NCI-H524 treated with DMSO at 0.1 percent for 48 hours (cell line): Measurements from ENCODE around the gene FHIT.
A peak's percentile ranks its signal among the peaks of the same experiment; 100 is the strongest.
"Not testable (repeated sequence)": the region's sequence is repeated elsewhere in the genome, so short reads cannot be mapped to it uniquely, and the experiment has no call there.

Experiments used
- DNase-seq: peaks from one replicate; lab custom pipeline; 2025; lab: John Stamatoyannopoulos, UW

FHIT gene

GRCh38 chr3:59829527-59829926 lies 1421.7 kb downstream of the FHIT start:
- DNase-seq: no peak

- no peak for DNase-seq
These were observed 1426.4 kb downstream of the FHIT start for GRCh38 chr3:59824876-59825275.

GRCh38 chr3:59821274-59821673 lies 1430.0 kb downstream of the FHIT start:
- DNase-seq: peak; percentile 63

GRCh38 chr3:59820352-59820934 lies 1430.8 kb downstream of the FHIT start:
- no peak for DNase-seq

- no peak for DNase-seq
These were observed 1432.3 kb downstream of the FHIT start for GRCh38 chr3:59818919-59819300.

- no peak for DNase-seq
These were observed 1433.0 kb downstream of the FHIT start for GRCh38 chr3:59818033-59818918.

GRCh38 chr3:59817511-59817910 lies 1433.7 kb downstream of the FHIT start:
- DNase-seq: no peak

GRCh38 chr3:59816312-59816711 lies 1434.9 kb downstream of the FHIT start:
- DNase-seq: no peak

GRCh38 chr3:59813148-59813538 lies 1438.1 kb downstream of the FHIT start:
- DNase-seq: no peak

- DNase-seq: no peak
These were observed 1438.8 kb downstream of the FHIT start for GRCh38 chr3:59812237-59813147.

GRCh38 chr3:59811160-59811559 lies 1440.1 kb downstream of the FHIT start:
- DNase-seq: no peak

- no peak for DNase-seq
These were observed 1440.6 kb downstream of the FHIT start for GRCh38 chr3:59810606-59811005.

- peak; percentile 9 for DNase-seq
These were observed 1441.4 kb downstream of the FHIT start for GRCh38 chr3:59809710-59810444.

- DNase-seq: no peak
These were observed 1442.2 kb downstream of the FHIT start for GRCh38 chr3:59809016-59809415.

GRCh38 chr3:59808446-59808845 lies 1442.8 kb downstream of the FHIT start:
- DNase-seq: no peak

- no peak for DNase-seq
These were observed 1448.0 kb downstream of the FHIT start for GRCh38 chr3:59803268-59803667.

- not testable (repeated sequence) for DNase-seq
These were observed 1448.8 kb downstream of the FHIT start for GRCh38 chr3:59802453-59802852.

- DNase-seq: no peak
These were observed 1449.2 kb downstream of the FHIT start for GRCh38 chr3:59802045-59802444.

- DNase-seq: no peak
These were observed 1450.8 kb downstream of the FHIT start for GRCh38 chr3:59800481-59800880.

GRCh38 chr3:59798372-59799086 lies 1452.7 kb downstream of the FHIT start:
- no peak for DNase-seq

GRCh38 chr3:59797533-59797932 lies 1453.7 kb downstream of the FHIT start:
- no peak for DNase-seq
